HEK293T (cell line): Measurements from ENCODE around the gene TTC39B.
A peak's percentile ranks its signal among the peaks of the same experiment; 100 is the strongest.

Experiments
- CTCF ChIA-PET: fragments of 350-600 bp; formaldehyde crosslinking; extraction: SDS; loops from one replicate; lab custom pipeline; 2021; ENCODE audit warnings: antibody characterized with exemption, inconsistent platforms; lab: Yijun Ruan, JAX
- POLR2A ChIA-PET: fragments of 350-600 bp; formaldehyde crosslinking; extraction: SDS; loops from one replicate; lab custom pipeline; 2020; ENCODE audit warnings: antibody characterized with exemption, inconsistent platforms; lab: Yijun Ruan, JAX
- DNase-seq: peaks from one replicate; pipeline ENCODE4 v3.0.0; 2012; ENCODE audit warnings: mixed read lengths; ENCODE audit errors: extremely low spot score
- ARNT ChIP-seq: fragments of 450-650 bp; IDR thresholded peaks from 2 replicates; pipeline ENCODE4 v1.6.1; 2017; ENCODE audit warnings: mild to moderate bottlenecking
- BHLHE40 ChIP-seq: fragments of 450-650 bp; IDR thresholded peaks from 2 replicates; pipeline ENCODE4 v1.6.1; 2016; ENCODE audit warnings: mild to moderate bottlenecking, moderate library complexity, borderline replicate concordance
- CTBP1 ChIP-seq: fragments of 450-650 bp; IDR thresholded peaks from 2 replicates; pipeline ENCODE4 v1.6.1; 2016; ENCODE audit warnings: borderline replicate concordance
- ELF4 ChIP-seq: fragments of 450-650 bp; IDR thresholded peaks from 2 replicates; pipeline ENCODE4 v1.6.1; 2017; ENCODE audit warnings: antibody characterized with exemption
- FOXA1 ChIP-seq: fragments of 450-650 bp; IDR thresholded peaks from 2 replicates; pipeline ENCODE4 v1.6.1; 2016; ENCODE audit warnings: mild to moderate bottlenecking
- FOXK2 ChIP-seq: fragments of 450-650 bp; IDR thresholded peaks from 2 replicates; pipeline ENCODE4 v1.6.1; 2016; ENCODE audit warnings: mild to moderate bottlenecking
- FOXM1 ChIP-seq: fragments of 450-650 bp; IDR thresholded peaks from 2 replicates; pipeline ENCODE4 v1.6.1; 2017; ENCODE audit warnings: mild to moderate bottlenecking, borderline replicate concordance
- HDGF ChIP-seq: fragments of 450-650 bp; IDR thresholded peaks from 2 replicates; pipeline ENCODE4 v1.6.1; 2017; ENCODE audit warnings: antibody characterized with exemption, borderline replicate concordance
- L3MBTL2 ChIP-seq: fragments of 450-650 bp; conservative IDR thresholded peaks from 2 replicates; pipeline ENCODE4 v1.6.1; 2016; ENCODE audit warnings: mild to moderate bottlenecking
- LEF1 ChIP-seq: fragments of 450-650 bp; IDR thresholded peaks from 2 replicates; pipeline ENCODE4 v1.6.1; 2017; ENCODE audit warnings: mild to moderate bottlenecking, borderline replicate concordance
- NFRKB ChIP-seq: fragments of 450-650 bp; IDR thresholded peaks from 2 replicates; pipeline ENCODE4 v1.6.1; 2016; ENCODE audit warnings: mild to moderate bottlenecking, moderate library complexity
- SP1 ChIP-seq: fragments of 450-650 bp; IDR thresholded peaks from 2 replicates; pipeline ENCODE4 v1.6.1; 2017
- SUZ12 ChIP-seq: fragments of 450-650 bp; IDR thresholded peaks from 2 replicates; pipeline ENCODE4 v1.6.1; 2016; ENCODE audit warnings: mild to moderate bottlenecking
- TARDBP ChIP-seq: fragments of 450-650 bp; IDR thresholded peaks from 2 replicates; pipeline ENCODE4 v1.6.1; 2016
- ZNF384 ChIP-seq: fragments of 450-650 bp; IDR thresholded peaks from 2 replicates; pipeline ENCODE4 v1.6.1; 2016
- TF ChIP-seq, protein P1 (sequence below): fragments of 450-650 bp; IDR thresholded peaks from 2 replicates; pipeline ENCODE4 v1.6.1; 2016

Gene TTC39B

GRCh38 chr9:15137658-15138356 lies 169.2 kb downstream of the TTC39B start:
- POLR2A ChIA-PET = interaction anchor here (0.6 kb wide), 1 partner anchor 303 kb away, joined by 3 read pairs; no protein-coding TSS in a partner anchor
- TF ChIP-seq SP1 (no peak), LEF1 (no peak), ZNF384 (no peak), L3MBTL2 (no peak), ARNT (no peak), CTBP1 (no peak), FOXK2 (no peak), FOXM1 (no peak), FOXA1 (no peak), HDGF (no peak)
- TF ChIP-seq, protein P1, sequence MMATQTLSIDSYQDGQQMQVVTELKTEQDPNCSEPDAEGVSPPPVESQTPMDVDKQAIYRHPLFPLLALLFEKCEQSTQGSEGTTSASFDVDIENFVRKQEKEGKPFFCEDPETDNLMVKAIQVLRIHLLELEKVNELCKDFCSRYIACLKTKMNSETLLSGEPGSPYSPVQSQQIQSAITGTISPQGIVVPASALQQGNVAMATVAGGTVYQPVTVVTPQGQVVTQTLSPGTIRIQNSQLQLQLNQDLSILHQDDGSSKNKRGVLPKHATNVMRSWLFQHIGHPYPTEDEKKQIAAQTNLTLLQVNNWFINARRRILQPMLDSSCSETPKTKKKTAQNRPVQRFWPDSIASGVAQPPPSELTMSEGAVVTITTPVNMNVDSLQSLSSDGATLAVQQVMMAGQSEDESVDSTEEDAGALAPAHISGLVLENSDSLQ = no peak
- no peak for DNase-seq
- CTCF ChIA-PET = no interaction called here

DNA sequence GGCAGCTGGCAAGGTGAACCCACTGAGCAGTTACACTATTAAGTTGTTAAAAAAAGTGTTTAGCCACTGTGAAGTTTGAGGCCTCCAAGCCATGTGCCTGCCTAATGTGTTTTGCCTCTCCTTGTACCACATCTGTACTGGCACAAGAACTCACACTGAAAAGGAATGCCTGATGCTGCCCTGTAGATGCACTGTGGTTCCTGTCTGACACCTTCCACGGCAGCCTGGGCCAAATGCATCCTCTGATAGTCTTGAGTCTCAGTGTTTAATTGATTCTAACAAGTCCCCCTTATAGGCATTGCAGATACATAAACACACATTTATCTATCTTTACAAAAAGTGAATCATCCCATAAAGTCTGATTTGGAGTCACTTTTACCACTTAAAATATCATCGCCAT lies 169.9 kb downstream of the TTC39B start:
- TF ChIP-seq HDGF (no peak), LEF1 (no peak), L3MBTL2 (no peak), ARNT (no peak), SUZ12 (no peak), TARDBP (no peak), FOXK2 (no peak), NFRKB (no peak), FOXM1 (no peak)
- TF ChIP-seq, protein P1 = no peak
- POLR2A ChIA-PET = interaction anchor here (0.6 kb wide), 1 partner anchor 303 kb away, joined by 3 read pairs; no protein-coding TSS in a partner anchor
- no peak for DNase-seq
- CTCF ChIA-PET = interaction anchor here (1.0 kb wide), 1 partner anchor 227 kb away, joined by 3 read pairs; the partner anchor contains the start of gene FREM1

DNA sequence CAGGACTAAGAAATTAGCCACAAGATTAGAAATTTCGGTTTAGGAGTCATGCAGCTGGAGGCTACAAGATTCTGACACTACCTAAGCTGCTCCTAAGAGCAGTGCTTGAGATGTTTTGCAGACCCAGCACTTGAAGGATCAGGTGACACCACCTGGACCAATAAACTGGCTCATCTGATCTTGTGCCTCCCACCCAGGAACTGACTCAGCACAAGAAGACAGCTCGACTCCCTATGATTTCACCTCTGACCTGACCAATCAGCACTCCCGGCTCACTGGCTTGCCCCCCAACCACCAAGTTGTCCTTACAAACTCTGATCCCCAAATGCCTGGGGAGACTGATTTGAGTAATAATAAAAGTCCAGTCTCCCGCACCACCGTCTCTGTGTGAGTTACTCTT lies 170.4 kb downstream of the TTC39B start:
- POLR2A ChIA-PET = no interaction called here
- DNase-seq = no peak
- TF ChIP-seq, protein P1 = no peak
- TF ChIP-seq ELF4 (no peak), HDGF (no peak), TARDBP (no peak), LEF1 (no peak), NFRKB (no peak), FOXK2 (no peak), ZNF384 (no peak), FOXA1 (no peak), FOXM1 (no peak), SP1 (no peak), CTBP1 (no peak), BHLHE40 (no peak), SUZ12 (no peak)
- CTCF ChIA-PET = interaction anchor here (1.0 kb wide), 1 partner anchor 227 kb away, joined by 3 read pairs; the partner anchor contains the start of gene FREM1

DNA sequence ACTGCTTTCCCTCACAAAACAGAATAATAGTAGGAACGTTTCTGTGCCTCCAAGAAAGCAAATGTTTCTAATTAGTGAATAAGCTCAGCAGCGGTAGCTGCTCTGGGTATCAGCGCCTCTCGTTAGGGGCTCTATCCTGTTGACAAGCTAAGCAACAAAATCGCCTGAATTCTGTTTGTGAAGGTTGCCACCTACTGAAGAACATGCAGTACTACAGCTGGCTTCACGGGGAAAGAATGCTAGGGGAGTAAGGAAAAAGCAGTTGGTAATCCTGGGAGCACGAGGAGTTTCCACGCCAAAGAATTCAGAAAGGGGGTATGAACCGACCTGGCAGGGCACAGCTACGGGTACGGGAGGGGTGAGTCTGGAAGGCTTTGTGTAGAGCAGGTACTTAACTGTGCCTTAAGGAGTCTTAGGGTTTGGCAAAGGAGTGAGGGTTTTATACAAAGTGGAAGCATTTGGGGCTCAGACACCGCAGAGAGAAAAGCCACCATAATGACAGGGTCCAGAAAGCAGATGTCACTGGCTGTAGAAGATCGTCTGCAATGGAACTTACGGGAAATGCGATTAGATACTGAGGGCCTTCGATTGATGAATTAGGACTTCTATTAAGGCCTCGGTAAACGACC lies 171.7 kb downstream of the TTC39B start:
- ChIA-PET CTCF (interaction anchor here (0.6 to 1.4 kb wide), 5 partner anchors 10 to 175 kb away, joined by 3 to 8 read pairs (median 3); no protein-coding TSS in a partner anchor), POLR2A (no interaction called here)
- DNase-seq = peak; percentile 58
- TF ChIP-seq SP1 (no peak), BHLHE40 (no peak), SUZ12 (no peak), ELF4 (no peak), HDGF (no peak), TARDBP (no peak), NFRKB (no peak), LEF1 (no peak), FOXM1 (no peak), L3MBTL2 (no peak), FOXA1 (no peak), CTBP1 (no peak)

DNA sequence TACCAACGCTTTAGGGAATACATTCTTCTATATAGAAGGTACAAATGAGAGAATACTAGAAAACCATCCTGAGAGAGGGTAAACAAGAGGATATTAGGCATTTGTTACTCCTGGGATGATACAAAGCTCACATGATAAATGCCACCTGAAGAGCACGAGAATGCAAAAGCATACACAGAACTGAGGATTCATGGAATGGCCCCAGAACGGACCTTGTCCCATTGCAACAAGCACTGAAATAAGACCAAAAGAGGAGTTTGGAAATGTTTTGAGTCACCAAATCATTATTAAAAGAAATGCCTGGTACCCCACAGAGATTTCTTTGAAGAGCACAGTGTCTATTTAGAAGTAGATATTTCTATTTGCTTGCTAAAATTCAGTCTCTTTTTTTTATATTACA lies 173.5 kb downstream of the TTC39B start:
- POLR2A ChIA-PET = no interaction called here
- no peak for DNase-seq
- CTCF ChIA-PET = no interaction called here
- TF ChIP-seq NFRKB = no peak
- no peak for TF ChIP-seq SP1
- no peak for TF ChIP-seq SUZ12
- TF ChIP-seq TARDBP = no peak
- TF ChIP-seq LEF1 = no peak
- TF ChIP-seq, protein P1 = no peak
- no peak for TF ChIP-seq HDGF
- TF ChIP-seq FOXK2 = no peak
- no peak for TF ChIP-seq CTBP1
- TF ChIP-seq ELF4 = no peak
- TF ChIP-seq FOXA1 = no peak
- no peak for TF ChIP-seq L3MBTL2
- no peak for TF ChIP-seq ZNF384
- TF ChIP-seq BHLHE40 = no peak
- TF ChIP-seq FOXM1 = no peak
- no peak for TF ChIP-seq ARNT
